Measurements from ENCODE around the gene MDFI.
"Not testable (repeated sequence)": the region's sequence is repeated elsewhere in the genome, so short reads cannot be mapped to it uniquely, and the experiment has no call there.

Gene MDFI

GRCh38 chr6:41608443-41609151 lies 29.7 kb upstream of the MDFI start:
- no peak for DNase-seq (ENCODE audit: low read depth)
- no peak for TF ChIP-seq CTCF (IDR thresholded peaks at IDR 0.05; ENCODE audit: insufficient read depth, low read depth, low read length, missing control alignments)
- H3K4me3 ChIP-seq (ENCODE audit: low read depth, low read length) = no peak overlapping the region

- no peak for TF ChIP-seq CTCF (IDR thresholded peaks at IDR 0.05; ENCODE audit: insufficient read depth, low read depth, low read length, missing control alignments)
- DNase-seq (ENCODE audit: low read depth) = no peak
- no peak overlapping the region for H3K4me3 ChIP-seq (ENCODE audit: low read depth, low read length)
Observed at GRCh38 chr6:41614715-41615114, 23.6 kb upstream of the MDFI start.

- DNase-seq (ENCODE audit: low read depth) = no peak
- H3K4me3 ChIP-seq (ENCODE audit: low read depth, low read length) = no peak overlapping the region
Observed at GRCh38 chr6:41615311-41615710, 23.0 kb upstream of the MDFI start.

GRCh38 chr6:41618598-41618997 lies 19.7 kb upstream of the MDFI start:
- H3K4me3 ChIP-seq (ENCODE audit: low read depth, low read length) = no peak overlapping the region
- TF ChIP-seq CTCF (IDR thresholded peaks at IDR 0.05; ENCODE audit: insufficient read depth, low read depth, low read length, missing control alignments) = no peak
- DNase-seq (ENCODE audit: low read depth) = no peak

More at GRCh38 chr6:41615311-41615710, 23.0 kb upstream of the MDFI start:
- no peak for TF ChIP-seq CTCF (IDR thresholded peaks at IDR 0.05; ENCODE audit: insufficient read depth, low read depth, low read length, missing control alignments)

- DNase-seq (ENCODE audit: low read depth); H3K4me3 ChIP-seq (ENCODE audit: low read depth, low read length): not testable (repeated sequence)
Observed at GRCh38 chr6:41619193-41619592, 19.1 kb upstream of the MDFI start.

GRCh38 chr6:41621367-41621766 lies 16.9 kb upstream of the MDFI start:
- DNase-seq (ENCODE audit: low read depth) = no peak
- TF ChIP-seq CTCF (IDR thresholded peaks at IDR 0.05; ENCODE audit: insufficient read depth, low read depth, low read length, missing control alignments) = no peak
- no peak overlapping the region for H3K4me3 ChIP-seq (ENCODE audit: low read depth, low read length)

GRCh38 chr6:41621802-41622201 lies 16.5 kb upstream of the MDFI start:
- DNase-seq (ENCODE audit: low read depth) = no peak
- no peak for TF ChIP-seq CTCF (IDR thresholded peaks at IDR 0.05; ENCODE audit: insufficient read depth, low read depth, low read length, missing control alignments)
- no peak overlapping the region for H3K4me3 ChIP-seq (ENCODE audit: low read depth, low read length)

All from GM12865 (cell line).